ENCODE data around the gene NRTN.

DNA sequence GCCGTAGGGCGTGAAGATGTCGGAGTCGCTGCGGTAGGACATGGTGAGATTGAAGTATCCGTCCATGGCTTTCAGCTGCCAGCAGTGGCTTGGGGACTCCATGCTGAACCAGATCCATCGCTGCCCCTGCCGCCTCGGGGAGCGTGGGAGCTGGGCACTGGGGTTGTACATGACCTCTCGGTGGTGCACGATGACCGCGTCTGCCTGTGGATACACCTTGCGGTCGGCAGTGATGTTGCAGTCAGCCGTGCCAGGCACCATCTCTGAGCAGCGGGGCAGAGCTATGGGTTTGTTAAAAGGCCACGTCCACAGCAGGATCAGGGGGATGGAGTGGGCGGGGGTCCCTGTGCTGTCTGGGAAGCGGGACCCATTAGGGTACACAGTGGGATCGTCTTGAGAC lies 27.2 kb downstream of the NRTN start:
- TF ChIP-seq TAF1 (IDR thresholded peaks at IDR 0.05; ENCODE audit: borderline replicate concordance, insufficient read depth, low read length) (no peak), REST (IDR thresholded peaks at IDR 0.05; ENCODE audit: insufficient read depth in 1 of 2, low read depth in 2 of 2, low read length in 2 of 2) (no peak), POLR2AphosphoS5 (IDR thresholded peaks at IDR 0.05; ENCODE audit: low read depth, low read length) (no peak)

Data from PFSK-1 (cell line).